HG03039 (cell line): Measurements from ENCODE around the gene SMAP2.

ENCODE experiments used
- ATAC-seq: cut with Tn5 transposase; IDR thresholded peaks from one replicate; pipeline ENCODE4 v1.9.1; 2021; ENCODE audit warnings: mild to moderate bottlenecking, moderate library complexity; ENCODE audit not compliant: unreplicated experiment

Gene SMAP2

GRCh38 chr1:40413527-40414252, 40.2 kb downstream of the SMAP2 start:
- ATAC-seq: no peak

GRCh38 chr1:40414331-40414730, 40.8 kb downstream of the SMAP2 start:
- ATAC-seq: no peak

- no peak for ATAC-seq
Measured at GRCh38 chr1:40416709-40417108, 43.2 kb downstream of the SMAP2 start.

- ATAC-seq: no peak
Measured at GRCh38 chr1:40421431-40422384, 48.2 kb downstream of the SMAP2 start.

- no peak for ATAC-seq
Measured at GRCh38 chr1:40422630-40423263, 49.2 kb downstream of the SMAP2 start.

- ATAC-seq: no peak
Measured at GRCh38 chr1:40423264-40423642, 49.7 kb downstream of the SMAP2 start.

- no peak for ATAC-seq
Measured at GRCh38 chr1:40423951-40424618, 50.6 kb downstream of the SMAP2 start.

- no peak for ATAC-seq
Measured at GRCh38 chr1:40425198-40425597, 51.7 kb downstream of the SMAP2 start.

GRCh38 chr1:40431385-40431784, 57.9 kb downstream of the SMAP2 start:
- no peak for ATAC-seq

GRCh38 chr1:40432644-40433390, 59.3 kb downstream of the SMAP2 start:
- ATAC-seq: no peak

- no peak for ATAC-seq
Measured at GRCh38 chr1:40435471-40435870, 61.9 kb downstream of the SMAP2 start.

GRCh38 chr1:40435876-40436275, 62.3 kb downstream of the SMAP2 start:
- ATAC-seq: no peak

- no peak for ATAC-seq
Measured at GRCh38 chr1:40438391-40439015, 65.0 kb downstream of the SMAP2 start.

GRCh38 chr1:40439247-40439646, 65.7 kb downstream of the SMAP2 start:
- ATAC-seq: no peak

GRCh38 chr1:40449684-40450494, 76.4 kb downstream of the SMAP2 start, which contains the start of gene ZFP69B:
ZFP69B (plus strand) TSS chr1:40450476; CDS start chr1:40450962, 486 bp downstream.
- ATAC-seq: peak; percentile 79

GRCh38 chr1:40450495-40451237, 77.1 kb downstream of the SMAP2 start:
- ATAC-seq: peak; percentile 34

GRCh38 chr1:40451238-40451585, 77.7 kb downstream of the SMAP2 start:
- ATAC-seq: peak; percentile 8

- ATAC-seq: no peak
Measured at GRCh38 chr1:40454873-40455272, 81.3 kb downstream of the SMAP2 start.
